Activated naive CD4-positive, alpha-beta T cell treated with anti-CD3 and anti-CD28 coated beads, Interleukin-2, amount 10 ng/mL, durations not matched to agents 5 hours and 36 hours (primary cell): ENCODE results near the gene NAA25. TPM values are rescaled to one million over a fixed set of nuclear protein-coding genes. Genes with fewer than 3 reads are reported as not detected.

Source experiments
- microRNA-seq: library from miRNA; unstranded; fragments of <30 nt; microRNA quantifications from one replicate; pipeline ENCODE4 v1.2.0, GENCODE V29; 2022; ENCODE audit warnings: borderline microRNAs expressed, borderline replicate concordance
- total RNA-seq, 2 experiments: library from RNA; stranded (reverse); gene quantifications; one replicate each; pipeline ENCODE4 v1.2.3, GENCODE V29; 2021

The NAA25 gene
- total RNA-seq, result 10 to 100 TPM; 25.7 to 26.7 TPM

GRCh38 chr12:112108202-112109079 lies at the start of gene NAA25:
NAA25 (minus strand) TSS chr12:112108783; CDS start chr12:112108773, 10 bp downstream.

DNA sequence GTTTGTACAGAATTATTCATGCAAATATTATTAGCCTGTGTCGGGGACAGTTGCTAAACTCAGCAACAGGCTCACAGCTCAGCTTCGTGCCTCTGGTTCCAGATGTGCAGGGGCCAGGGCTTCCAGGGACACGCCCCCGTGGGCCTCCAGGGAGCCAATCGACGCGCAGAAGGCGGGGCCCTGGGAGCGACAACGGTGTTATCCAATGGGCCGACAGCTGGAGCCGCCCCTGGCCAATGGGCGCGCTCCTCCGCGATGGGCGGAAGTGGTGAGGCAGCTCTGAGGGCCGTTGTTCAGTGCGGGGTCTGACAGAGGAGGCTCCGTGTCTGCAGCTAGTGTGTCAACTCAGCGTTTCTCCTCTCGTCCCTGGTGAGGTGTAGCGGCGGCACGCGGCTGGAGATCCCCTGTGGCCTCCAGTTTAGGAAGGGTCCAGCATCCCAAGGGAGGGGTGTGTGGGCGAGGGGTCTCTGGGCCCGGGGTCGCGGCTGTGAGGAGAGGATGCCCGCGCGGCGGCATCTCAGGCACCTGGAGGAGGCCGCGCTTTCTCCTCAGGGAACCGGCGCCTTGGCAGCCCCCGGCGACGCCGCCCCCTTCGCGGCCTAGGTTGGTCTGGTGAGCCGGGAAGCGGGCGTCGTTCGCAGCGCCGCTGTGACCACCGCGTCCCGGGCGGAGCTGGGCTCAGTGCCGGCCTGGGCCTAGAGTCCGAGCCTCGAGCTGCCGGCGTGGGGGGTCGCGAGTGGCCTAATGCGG lies 16.8 kb upstream of the NAA25 start, which contains the start of gene TRAFD1:
Gene TRAFD1, plus strand, starts transcription at position 311 of the 750 bp plus-strand sequence. CDS start 4,963 bp downstream, outside the sequence.

DNA sequence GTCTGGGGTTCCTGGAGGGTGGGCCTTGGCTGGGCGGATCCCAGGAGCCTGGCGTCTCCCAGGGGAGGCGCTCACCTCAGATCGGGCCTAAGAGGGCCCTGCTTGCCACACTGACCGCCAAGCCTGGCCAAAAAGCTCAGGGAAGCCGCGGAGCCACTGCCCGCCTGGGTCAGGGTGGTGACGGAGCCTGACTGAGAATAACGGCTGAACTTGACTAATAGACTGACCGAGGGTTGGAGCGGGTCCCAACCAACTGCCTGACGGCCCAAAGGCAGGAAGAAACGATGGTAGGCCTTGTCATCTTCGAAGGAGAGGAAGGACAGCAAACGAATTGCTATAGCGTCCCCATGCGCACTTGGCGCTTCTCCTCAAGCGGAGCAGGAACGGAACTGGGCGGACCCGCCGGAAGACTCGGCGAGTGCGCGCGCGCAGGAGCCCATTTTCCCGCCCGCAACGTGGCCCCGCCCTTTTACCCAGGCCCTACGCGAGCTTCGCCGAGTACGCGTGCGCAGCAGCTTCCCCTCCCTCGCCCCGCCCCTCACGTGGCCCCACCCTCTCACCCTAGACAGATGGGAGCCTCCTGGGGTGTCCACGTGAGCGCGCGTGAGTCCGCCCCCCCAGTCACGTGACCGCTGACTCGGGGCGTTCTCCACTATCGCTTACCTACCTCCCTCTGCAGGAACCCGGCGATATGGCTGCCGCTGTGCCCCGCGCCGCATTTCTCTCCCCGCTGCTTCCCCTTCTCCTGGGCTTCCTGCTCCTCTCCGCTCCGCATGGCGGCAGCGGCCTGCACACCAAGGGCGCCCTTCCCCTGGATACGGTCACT lies 95.6 kb downstream of the NAA25 start, which contains the start of the genes ERP29 and TMEM116:
Gene ERP29, plus strand, starts transcription at position 652 of the 826 bp plus-strand sequence. Its CDS starts 40 bp downstream, at position 692.
Gene TMEM116, minus strand, starts transcription at position 391 of the 826 bp plus-strand sequence. CDS start 7,895 bp downstream, outside the sequence.

Small RNAs within 50 kb of the gene (microRNA-seq; reads per million reads assigned to microRNA genes)
- not detected for gene MIR3657

Other genes starting within 250 kb of the NAA25 start
- gene TMEM116, start 95.6 kb downstream of the NAA25 start, total RNA-seq, result 10 to 100 TPM; 14.8 to 17.1 TPM
- 100 to 1,000 TPM; 187 to 197 TPM for gene ERP29, start 95.4 kb downstream of the NAA25 start, total RNA-seq
- 10 to 100 TPM; 71.5 to 74.5 TPM for gene TRAFD1, start 16.8 kb upstream of the NAA25 start, total RNA-seq